H9 (cell line): ENCODE measurements around the gene IP6K3. TPM values are rescaled to one million over a fixed set of nuclear protein-coding genes. Genes with fewer than 3 reads are reported as not detected.

ENCODE experiments used
- DNase-seq: peaks from one replicate; pipeline ENCODE4 v3.0.0-alpha.2; 2017
- H2AFZ ChIP-seq: one replicate; pipeline ENCODE4 v1.6.1; 2013; ENCODE audit warnings: mild to moderate bottlenecking, low read length, control low read depth, moderate library complexity
- H2AK5ac ChIP-seq: 2 replicates; pipeline ENCODE4 v1.6.1; 2013; ENCODE audit warnings: low read length, control low read depth, mixed read lengths; ENCODE audit not compliant: insufficient read length
- H2BK120ac ChIP-seq: one replicate; pipeline ENCODE4 v1.6.1; 2013; ENCODE audit warnings: low read depth, mild to moderate bottlenecking, low read length, control low read depth, inconsistent platforms; ENCODE audit not compliant: poor library complexity, severe bottlenecking
- H2BK12ac ChIP-seq: 2 replicates; pipeline ENCODE4 v1.6.1; 2013; ENCODE audit warnings: low read length, control low read depth, mixed read lengths, low read depth; ENCODE audit not compliant: insufficient read length
- H2BK15ac ChIP-seq: 2 replicates; pipeline ENCODE4 v1.6.1; 2013; ENCODE audit warnings: low read depth, low read length, control low read depth
- H2BK20ac ChIP-seq: one replicate; pipeline ENCODE4 v1.6.1; 2013; ENCODE audit warnings: low read depth, mild to moderate bottlenecking, low read length, control low read depth, inconsistent platforms; ENCODE audit not compliant: poor library complexity, severe bottlenecking
- H2BK5ac ChIP-seq: 2 replicates; pipeline ENCODE4 v1.6.1; 2013; ENCODE audit warnings: low read length, control low read depth, mixed read lengths; ENCODE audit not compliant: insufficient read length
- H3K14ac ChIP-seq: 2 replicates; pipeline ENCODE4 v1.6.1; 2013; ENCODE audit warnings: low read length, control low read depth; ENCODE audit not compliant: insufficient read depth
- H3K18ac ChIP-seq: 2 replicates; pipeline ENCODE4 v1.6.1; 2013; ENCODE audit warnings: low read depth, mild to moderate bottlenecking, mixed read lengths, low read length, control low read depth; ENCODE audit not compliant: insufficient read length
- H3K23ac ChIP-seq: 2 replicates; pipeline ENCODE4 v1.6.1; 2013; ENCODE audit warnings: low read length, control low read depth, mixed read lengths, low read depth; ENCODE audit not compliant: insufficient read length
- H3K23me2 ChIP-seq: 2 replicates; pipeline ENCODE4 v1.6.1; 2013; ENCODE audit warnings: low read depth, mild to moderate bottlenecking, mixed read lengths, low read length, control low read depth; ENCODE audit not compliant: insufficient read length, poor library complexity, severe bottlenecking
- H3K27ac ChIP-seq: 2 replicates; pipeline ENCODE4 v1.5.1; 2013; ENCODE audit warnings: low read length, control low read depth, mixed read lengths, low read depth; ENCODE audit not compliant: insufficient read length
- H3K27me3 ChIP-seq: 2 replicates; pipeline ENCODE4 v1.6.1; 2013; ENCODE audit warnings: low read length, control low read depth, inconsistent platforms; ENCODE audit not compliant: insufficient read depth
- H3K4ac ChIP-seq: 2 replicates; pipeline ENCODE4 v1.6.1; 2013; ENCODE audit warnings: low read depth, mild to moderate bottlenecking, control low read depth, inconsistent platforms, low read length, moderate library complexity
- H3K4me1 ChIP-seq: 2 replicates; pipeline ENCODE4 v1.6.1; 2013; ENCODE audit warnings: low read length, control low read depth, inconsistent platforms; ENCODE audit not compliant: insufficient read depth
- H3K4me2 ChIP-seq: 2 replicates; pipeline ENCODE4 v1.6.1; 2013; ENCODE audit warnings: low read length, control low read depth, mixed read lengths; ENCODE audit not compliant: insufficient read length, insufficient read depth
- H3K56ac ChIP-seq: 2 replicates; pipeline ENCODE4 v1.6.1; 2013; ENCODE audit warnings: low read depth, mild to moderate bottlenecking, mixed read lengths, low read length, control low read depth; ENCODE audit not compliant: insufficient read length
- H3K79me1 ChIP-seq: 2 replicates; pipeline ENCODE4 v1.6.1; 2013; ENCODE audit warnings: low read depth, mild to moderate bottlenecking, moderate library complexity, low read length, control low read depth, inconsistent platforms; ENCODE audit not compliant: insufficient read depth, poor library complexity, severe bottlenecking
- H3K79me2 ChIP-seq: 2 replicates; pipeline ENCODE4 v1.6.1; 2013; ENCODE audit warnings: low read length, control low read depth, inconsistent platforms; ENCODE audit not compliant: insufficient read depth
- H3K9ac ChIP-seq: 2 replicates; pipeline ENCODE4 v1.6.1; 2013; ENCODE audit warnings: low read length, control low read depth, mixed read lengths; ENCODE audit not compliant: insufficient read length; ENCODE audit errors: extremely low read depth
- H3K9me3 ChIP-seq: one replicate; pipeline ENCODE4 v1.6.1; 2013; ENCODE audit warnings: low read depth, low read length, inconsistent platforms; ENCODE audit not compliant: control insufficient read depth
- H3T11ph ChIP-seq: one replicate; pipeline ENCODE4 v1.6.1; 2013; ENCODE audit warnings: mild to moderate bottlenecking, low read length, control low read depth, inconsistent platforms
- H4K20me1 ChIP-seq: one replicate; pipeline ENCODE4 v1.6.1; 2013; ENCODE audit not compliant: control insufficient read depth, insufficient read length, insufficient read depth
- H4K5ac ChIP-seq: 2 replicates; pipeline ENCODE4 v1.6.1; 2013; ENCODE audit warnings: low read depth, mild to moderate bottlenecking, mixed read lengths, low read length, control low read depth; ENCODE audit not compliant: insufficient read length
- H4K8ac ChIP-seq: replicated peaks from 2 replicates; pipeline ENCODE4 v1.6.1; 2013; ENCODE audit warnings: low read length, control low read depth, mixed read lengths, low read depth; ENCODE audit not compliant: insufficient read length
- H4K91ac ChIP-seq: 2 replicates; pipeline ENCODE4 v1.6.1; 2013; ENCODE audit warnings: low read depth, mild to moderate bottlenecking, moderate library complexity, mixed read lengths, low read length, control low read depth; ENCODE audit not compliant: insufficient read length
- H3K27ac Mint-ChIP-seq, 3 experiments: 2 replicates in 2 of 3; 3 replicates in 1 of 3; pipeline ENCODE4 v1.8.0; 2020 to 2021; ENCODE audit warnings: mixed read lengths in 3 of 3, mild to moderate bottlenecking in 1 of 3, moderate library complexity in 1 of 3
- H3K27me3 Mint-ChIP-seq: 2 replicates; pipeline ENCODE4 v1.8.0; 2021; ENCODE audit warnings: low read depth, mild to moderate bottlenecking, moderate library complexity, mixed read lengths
- H3K36me3 Mint-ChIP-seq, 3 experiments: 2 replicates in 2 of 3; 3 replicates in 1 of 3; pipeline ENCODE4 v1.8.0; 2020 to 2021; ENCODE audit warnings: low read depth in 3 of 3, mixed read lengths in 3 of 3; ENCODE audit not compliant: insufficient read depth in 1 of 3
- H3K4me1 Mint-ChIP-seq, 2 experiments: 2 replicates each; pipeline ENCODE4 v1.8.0; 2020; ENCODE audit warnings: mixed read lengths in 2 of 2
- H3K4me3 Mint-ChIP-seq, 2 experiments: 2 replicates in 1 of 2; 3 replicates in 1 of 2; pipeline ENCODE4 v1.8.0; 2020 to 2021; ENCODE audit warnings: mild to moderate bottlenecking in 2 of 2, mixed read lengths in 2 of 2, moderate library complexity in 1 of 2
- H3K9me3 Mint-ChIP-seq, 2 experiments: 2 replicates in 1 of 2; 3 replicates in 1 of 2; pipeline ENCODE4 v1.8.0; 2020; ENCODE audit warnings: mild to moderate bottlenecking in 2 of 2, mixed read lengths in 2 of 2, moderate library complexity in 1 of 2
- WGBS: extraction: QIAGEN DNeasy Blood & Tissue Kit; methylation state at CpG from one replicate; pipeline ENCODE4 v1.1.7; 2013; ENCODE audit warnings: missing lambda C conversion rate, low lambda C conversion rate, mixed read lengths; ENCODE audit not compliant: insufficient read length; ENCODE audit errors: extremely low coverage; 5-methylcytosine and 5-hydroxymethylcytosine counted together
- total RNA-seq: library from RNA; stranded (reverse); gene quantifications from 2 replicates; pipeline ENCODE4 v1.2.1, GENCODE V29; 2021
- TF ChIP-seq, protein P1 (sequence below): fragments of 200-600 bp; sonication (generic); conservative IDR thresholded peaks from 3 replicates; pipeline ENCODE4 v1.8.0; 2021; ENCODE audit warnings: antibody characterized with exemption, mild to moderate bottlenecking

Gene IP6K3
- total RNA-seq, 1 experiment from 2014 or later = 0.46 TPM

DNA sequence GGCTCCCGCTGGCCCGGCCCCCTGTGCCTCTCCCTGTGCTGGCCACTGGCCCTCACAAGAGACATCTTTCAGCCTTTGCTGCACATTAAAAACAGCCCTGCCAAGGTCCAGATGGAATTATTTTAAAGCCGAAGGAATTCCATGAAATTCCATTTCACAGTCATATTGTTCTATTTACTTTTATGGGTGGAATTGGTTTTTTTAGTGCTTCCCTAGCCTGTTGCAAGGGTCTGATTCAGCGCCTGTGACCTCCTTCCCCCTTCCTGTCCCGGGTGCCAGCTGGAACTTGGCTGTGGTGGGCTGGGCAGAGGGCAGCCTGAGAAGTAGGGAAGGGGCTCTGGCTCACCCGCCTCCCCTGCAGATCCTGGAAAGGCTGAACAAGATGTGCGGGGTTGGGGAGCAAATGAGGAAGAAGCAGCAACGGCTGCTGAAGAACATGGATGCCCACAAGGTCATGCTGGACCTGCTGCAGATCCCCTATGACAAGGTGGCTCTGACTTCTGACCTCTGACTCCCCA lies 69.5 kb downstream of the IP6K3 start:
- Histone ChIP-seq H3K4ac (no peak overlapping the region), H3K23ac (no peak overlapping the region), H3K18ac (no peak overlapping the region), H3K56ac (no peak overlapping the region), H2AK5ac (no peak overlapping the region), H2BK120ac (no peak overlapping the region), H2BK12ac (no peak overlapping the region), H4K20me1 (no peaks in the 10 kb centered on the region), H3K14ac (no peak overlapping the region), H3T11ph (no peak overlapping the region), H3K4me1 (no peaks in the 10 kb centered on the region), H3K4me2 (no peak overlapping the region), H3K27me3 (no peaks in the 10 kb centered on the region), H3K23me2 (no peaks in the 10 kb centered on the region), H3K79me2 (no peaks in the 10 kb centered on the region), H2BK15ac (no peak overlapping the region), H2AFZ (no peak overlapping the region), H2BK20ac (no peak overlapping the region), H3K9me3 (no peaks in the 10 kb centered on the region), H2BK5ac (no peak overlapping the region), H3K27ac (no peak overlapping the region), H4K91ac (no peak overlapping the region), H3K79me1 (no peaks in the 10 kb centered on the region), H4K5ac (no peak overlapping the region), H3K9ac (no peak overlapping the region), H4K8ac (no peak overlapping the region)
- no CpG with 5 or more reads among the region's 8 CpGs for WGBS
- Mint-ChIP-seq H3K9me3 (no peaks in the 10 kb centered on the region), H3K36me3 (peaks cover 34 to 74% (median 62%) of the 10 kb centered on the region in 3 experiments), H3K4me3 (no peak overlapping the region), H3K27me3 (no peaks in the 10 kb centered on the region; the same call in 1 of the 2 replicates), H3K27ac (no peak overlapping the region), H3K4me1 (peaks cover 0 to 4% of the 10 kb centered on the region in 2 experiments; a peak in 1 of 4 replicates)
- no peak for DNase-seq
- TF ChIP-seq, protein P1, sequence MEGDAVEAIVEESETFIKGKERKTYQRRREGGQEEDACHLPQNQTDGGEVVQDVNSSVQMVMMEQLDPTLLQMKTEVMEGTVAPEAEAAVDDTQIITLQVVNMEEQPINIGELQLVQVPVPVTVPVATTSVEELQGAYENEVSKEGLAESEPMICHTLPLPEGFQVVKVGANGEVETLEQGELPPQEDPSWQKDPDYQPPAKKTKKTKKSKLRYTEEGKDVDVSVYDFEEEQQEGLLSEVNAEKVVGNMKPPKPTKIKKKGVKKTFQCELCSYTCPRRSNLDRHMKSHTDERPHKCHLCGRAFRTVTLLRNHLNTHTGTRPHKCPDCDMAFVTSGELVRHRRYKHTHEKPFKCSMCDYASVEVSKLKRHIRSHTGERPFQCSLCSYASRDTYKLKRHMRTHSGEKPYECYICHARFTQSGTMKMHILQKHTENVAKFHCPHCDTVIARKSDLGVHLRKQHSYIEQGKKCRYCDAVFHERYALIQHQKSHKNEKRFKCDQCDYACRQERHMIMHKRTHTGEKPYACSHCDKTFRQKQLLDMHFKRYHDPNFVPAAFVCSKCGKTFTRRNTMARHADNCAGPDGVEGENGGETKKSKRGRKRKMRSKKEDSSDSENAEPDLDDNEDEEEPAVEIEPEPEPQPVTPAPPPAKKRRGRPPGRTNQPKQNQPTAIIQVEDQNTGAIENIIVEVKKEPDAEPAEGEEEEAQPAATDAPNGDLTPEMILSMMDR = no peak
